HG03457 (cell line): ENCODE results near the gene SERPIND1.

Experiments
- ATAC-seq: cut with Tn5 transposase; IDR thresholded peaks from one replicate; pipeline ENCODE4 v1.9.1; 2021; ENCODE audit warnings: moderate number of reproducible peaks; ENCODE audit not compliant: unreplicated experiment

Gene SERPIND1

DNA sequence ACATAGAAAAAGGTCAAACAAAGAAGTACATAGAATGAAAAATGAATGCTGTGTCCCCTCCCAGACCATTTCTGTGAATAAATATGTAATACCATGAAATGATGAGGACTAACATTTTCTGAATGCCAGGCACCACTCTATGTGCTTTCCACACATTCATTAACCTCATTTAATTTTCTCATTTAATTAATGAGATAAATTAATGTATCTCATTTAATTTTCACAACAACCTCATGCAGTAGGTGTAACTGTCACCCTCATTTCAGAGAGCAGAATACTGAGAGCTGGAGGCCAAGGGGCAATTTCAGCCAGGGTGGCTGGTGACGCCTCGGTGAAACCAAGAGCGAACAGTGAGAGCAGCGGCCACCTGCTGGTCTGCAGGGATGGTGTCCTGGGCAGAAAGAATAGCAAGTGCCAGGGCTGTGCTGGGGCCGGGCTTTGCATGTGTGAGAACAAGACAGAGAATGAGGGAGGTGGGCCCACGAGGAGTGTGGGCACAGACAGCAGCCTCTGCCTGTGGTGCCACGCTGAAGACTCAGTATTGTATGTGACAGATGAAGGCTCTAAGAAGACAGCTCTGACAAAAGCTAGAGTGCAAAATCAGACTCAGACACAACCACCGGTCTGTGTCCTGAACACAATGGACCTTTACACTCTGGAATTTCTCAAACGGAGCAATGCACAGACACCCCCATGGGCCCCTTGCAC lies 1.8 kb upstream of the SERPIND1 start:
- no peak for ATAC-seq

DNA sequence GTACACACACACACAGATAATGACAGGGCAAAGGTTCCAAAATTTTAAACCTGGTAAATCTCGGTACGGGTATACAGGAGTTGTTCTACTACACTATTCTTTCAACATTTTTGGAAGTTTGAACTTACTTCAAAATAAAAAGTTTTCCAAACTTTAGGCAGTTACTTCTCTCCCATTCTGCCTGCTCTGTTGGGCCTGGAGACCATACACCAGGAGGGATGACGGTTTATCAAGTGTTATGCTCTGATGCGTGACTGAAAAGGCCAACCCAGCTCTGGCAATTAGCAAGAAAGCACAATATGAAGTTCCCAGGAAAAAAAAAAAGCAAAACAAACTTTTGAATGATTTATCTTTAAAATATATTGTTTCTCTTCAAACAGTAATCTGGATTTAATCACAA lies 969 bp downstream of the SERPIND1 start:
- no peak for ATAC-seq

DNA sequence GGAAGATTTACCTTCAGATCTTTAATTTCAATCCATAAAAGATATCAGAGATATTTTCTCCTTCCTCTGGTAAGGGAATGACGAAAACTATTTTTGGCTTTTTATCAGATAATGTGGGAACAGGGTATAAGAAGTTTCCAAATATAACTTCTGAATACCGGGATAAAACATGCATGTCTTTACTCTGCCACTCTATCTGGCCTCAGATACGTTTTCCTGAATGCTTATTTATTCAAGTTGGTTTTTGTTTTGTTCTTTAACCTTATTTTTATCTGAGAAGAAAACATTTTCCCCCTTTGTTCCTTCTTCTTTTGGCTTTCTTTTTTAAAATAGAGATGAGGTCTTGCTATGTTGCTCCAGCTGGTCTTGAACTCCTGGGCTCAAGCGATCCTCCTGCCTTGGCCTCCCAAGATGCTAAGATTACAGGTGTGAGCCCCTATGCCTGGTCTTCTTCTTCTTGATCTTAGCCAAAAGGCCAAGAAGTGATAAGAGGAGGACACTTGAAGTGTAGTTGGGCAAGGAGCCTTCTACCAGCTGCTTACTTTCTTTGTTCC lies 1.5 kb downstream of the SERPIND1 start:
- ATAC-seq = no peak

DNA sequence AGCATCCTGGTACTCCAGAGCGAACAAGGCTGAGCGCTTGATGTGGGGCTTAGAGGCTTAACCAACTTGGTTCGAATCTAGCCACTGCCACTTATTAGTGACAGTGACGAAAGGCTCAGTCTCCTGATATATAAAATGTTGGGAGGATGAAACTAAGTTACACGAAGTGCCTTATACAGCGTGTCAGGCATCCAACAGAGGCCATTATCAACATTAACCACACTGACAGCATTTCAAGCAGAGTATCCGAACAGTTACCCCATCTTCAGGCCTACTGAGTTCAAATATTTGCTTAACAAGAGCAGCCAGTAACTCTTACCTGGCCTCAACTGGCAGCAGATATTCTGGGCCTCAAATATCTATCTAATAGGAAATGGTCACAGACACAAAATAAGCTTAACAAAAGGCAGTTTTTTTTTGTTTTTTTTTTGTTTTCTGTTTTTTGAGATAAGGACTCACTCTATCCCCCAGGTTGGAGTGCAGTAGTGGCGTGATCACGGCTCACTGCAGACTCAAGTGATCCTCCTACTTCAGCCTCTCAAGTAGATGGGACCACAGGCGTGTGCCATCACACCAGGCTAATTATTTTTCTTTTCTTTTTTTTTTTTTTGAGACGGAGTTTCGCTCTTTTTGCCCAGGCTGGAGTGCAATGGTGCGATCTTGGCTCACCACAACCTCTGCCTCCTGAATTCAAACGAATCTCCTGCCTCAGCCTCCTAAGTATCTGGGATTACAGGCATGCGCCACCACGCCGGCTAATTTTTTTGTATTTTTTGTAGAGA lies 2.9 kb downstream of the SERPIND1 start:
- ATAC-seq = no peak

DNA sequence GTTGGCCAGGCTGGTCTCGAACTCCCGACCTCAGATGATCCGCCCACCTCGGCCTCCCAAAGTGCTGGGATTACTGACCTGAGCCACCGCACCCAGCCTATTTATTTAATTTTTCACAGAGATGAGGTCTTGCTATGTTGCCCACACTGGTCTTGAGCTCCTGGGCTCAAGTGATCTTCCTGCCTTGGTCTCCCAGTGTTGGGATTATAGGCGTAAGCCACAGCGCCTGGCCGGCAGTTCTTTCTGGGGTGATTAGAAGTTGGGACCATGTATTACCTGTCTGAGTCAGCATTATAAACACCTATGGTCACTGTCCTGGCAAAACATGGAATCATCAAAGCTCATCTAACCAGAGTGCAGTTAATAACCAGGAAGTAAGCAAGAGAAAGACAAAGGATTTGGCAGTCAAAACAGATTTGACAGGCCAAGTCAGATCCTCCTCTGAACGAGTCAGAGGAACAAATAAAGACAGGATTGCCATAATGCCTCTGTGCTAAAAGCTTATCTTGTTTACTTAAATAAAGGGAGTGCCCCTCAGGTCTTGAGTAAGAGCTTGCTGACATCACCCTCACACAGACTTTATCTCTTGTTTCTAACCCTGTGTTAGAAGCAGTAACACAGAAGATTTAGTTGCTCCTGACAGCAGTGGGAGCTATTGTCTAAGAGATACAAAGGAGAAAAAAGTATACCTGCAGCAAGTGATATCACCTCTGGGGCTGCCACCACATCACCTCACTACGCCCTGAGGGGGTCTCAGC lies 3.7 kb downstream of the SERPIND1 start:
- no peak for ATAC-seq

DNA sequence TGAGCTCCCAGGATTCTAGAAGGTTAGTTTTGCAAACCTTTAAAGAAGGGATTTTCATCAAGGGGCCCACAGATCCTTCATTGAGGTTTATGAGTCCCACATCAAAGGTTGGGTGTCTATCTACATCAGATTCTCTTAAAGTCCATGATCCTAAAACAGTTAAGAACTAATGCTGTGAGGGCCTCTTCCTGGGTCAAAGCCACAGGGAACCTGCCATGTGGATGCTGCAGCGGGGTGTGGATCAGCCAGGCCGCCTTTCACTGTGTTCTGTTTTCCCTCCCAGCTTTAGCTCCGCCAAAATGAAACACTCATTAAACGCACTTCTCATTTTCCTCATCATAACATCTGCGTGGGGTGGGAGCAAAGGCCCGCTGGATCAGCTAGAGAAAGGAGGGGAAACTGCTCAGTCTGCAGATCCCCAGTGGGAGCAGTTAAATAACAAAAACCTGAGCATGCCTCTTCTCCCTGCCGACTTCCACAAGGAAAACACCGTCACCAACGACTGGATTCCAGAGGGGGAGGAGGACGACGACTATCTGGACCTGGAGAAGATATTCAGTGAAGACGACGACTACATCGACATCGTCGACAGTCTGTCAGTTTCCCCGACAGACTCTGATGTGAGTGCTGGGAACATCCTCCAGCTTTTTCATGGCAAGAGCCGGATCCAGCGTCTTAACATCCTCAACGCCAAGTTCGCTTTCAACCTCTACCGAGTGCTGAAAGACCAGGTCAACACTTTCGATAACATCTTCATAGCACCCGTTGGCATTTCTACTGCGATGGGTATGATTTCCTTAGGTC lies 5.3 kb downstream of the SERPIND1 start:
- no peak for ATAC-seq

DNA sequence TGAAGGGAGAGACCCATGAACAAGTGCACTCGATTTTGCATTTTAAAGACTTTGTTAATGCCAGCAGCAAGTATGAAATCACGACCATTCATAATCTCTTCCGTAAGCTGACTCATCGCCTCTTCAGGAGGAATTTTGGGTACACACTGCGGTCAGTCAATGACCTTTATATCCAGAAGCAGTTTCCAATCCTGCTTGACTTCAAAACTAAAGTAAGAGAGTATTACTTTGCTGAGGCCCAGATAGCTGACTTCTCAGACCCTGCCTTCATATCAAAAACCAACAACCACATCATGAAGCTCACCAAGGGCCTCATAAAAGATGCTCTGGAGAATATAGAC lies 5.9 kb downstream of the SERPIND1 start:
- ATAC-seq = no peak

DNA sequence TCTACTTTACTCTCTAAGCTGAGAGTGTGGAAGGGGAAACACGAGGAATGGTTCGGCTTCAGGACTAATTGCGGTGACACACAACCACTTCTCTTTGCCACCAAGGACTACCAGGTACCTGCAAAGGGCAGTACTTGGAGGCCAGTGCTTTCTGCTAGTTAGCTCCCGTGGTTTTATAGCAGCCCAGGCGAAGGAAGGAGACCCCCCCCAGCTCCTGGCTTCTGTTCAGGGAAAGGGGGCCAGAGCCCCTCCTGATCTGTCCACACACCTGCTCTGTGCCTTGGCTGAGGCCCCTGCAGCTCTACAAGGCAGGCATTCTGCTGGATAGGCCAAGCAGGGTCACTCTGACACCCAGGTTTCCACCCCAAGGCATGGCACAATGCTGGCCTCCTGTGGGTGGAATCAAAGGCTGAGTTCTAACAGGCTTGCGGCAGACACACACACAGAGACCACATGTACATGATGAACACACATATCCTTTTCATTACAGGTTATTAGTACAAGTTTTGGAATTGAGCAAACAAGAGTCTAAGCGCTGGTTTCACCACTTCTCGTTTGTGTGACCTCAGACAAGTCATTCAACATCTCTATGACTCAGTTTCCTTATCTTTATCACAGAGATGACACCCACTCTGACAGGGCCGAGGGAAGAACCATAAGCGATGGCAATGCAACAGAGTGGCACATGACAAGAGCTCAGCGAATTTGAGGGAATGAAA lies 7.5 kb downstream of the SERPIND1 start:
- ATAC-seq = no peak

DNA sequence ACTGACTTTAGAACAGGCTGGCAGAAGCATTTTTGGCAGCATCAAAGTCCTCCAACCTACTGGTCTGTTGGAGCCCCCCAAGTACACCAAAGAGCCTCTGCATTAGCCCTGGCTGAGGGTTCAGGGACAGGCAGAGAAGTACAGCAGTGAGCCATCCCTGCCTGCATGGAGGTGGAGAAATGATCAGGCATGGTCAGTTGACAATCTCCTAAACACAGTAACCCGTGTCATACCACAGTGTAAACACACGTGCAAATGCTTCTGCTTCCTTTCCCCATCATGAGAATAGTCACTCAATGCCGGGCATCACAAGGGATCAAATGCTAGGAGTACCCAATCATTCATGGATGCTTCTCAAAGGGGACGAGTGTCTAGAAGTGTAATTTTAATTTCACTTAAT lies 8.2 kb downstream of the SERPIND1 start:
- ATAC-seq = no peak

DNA sequence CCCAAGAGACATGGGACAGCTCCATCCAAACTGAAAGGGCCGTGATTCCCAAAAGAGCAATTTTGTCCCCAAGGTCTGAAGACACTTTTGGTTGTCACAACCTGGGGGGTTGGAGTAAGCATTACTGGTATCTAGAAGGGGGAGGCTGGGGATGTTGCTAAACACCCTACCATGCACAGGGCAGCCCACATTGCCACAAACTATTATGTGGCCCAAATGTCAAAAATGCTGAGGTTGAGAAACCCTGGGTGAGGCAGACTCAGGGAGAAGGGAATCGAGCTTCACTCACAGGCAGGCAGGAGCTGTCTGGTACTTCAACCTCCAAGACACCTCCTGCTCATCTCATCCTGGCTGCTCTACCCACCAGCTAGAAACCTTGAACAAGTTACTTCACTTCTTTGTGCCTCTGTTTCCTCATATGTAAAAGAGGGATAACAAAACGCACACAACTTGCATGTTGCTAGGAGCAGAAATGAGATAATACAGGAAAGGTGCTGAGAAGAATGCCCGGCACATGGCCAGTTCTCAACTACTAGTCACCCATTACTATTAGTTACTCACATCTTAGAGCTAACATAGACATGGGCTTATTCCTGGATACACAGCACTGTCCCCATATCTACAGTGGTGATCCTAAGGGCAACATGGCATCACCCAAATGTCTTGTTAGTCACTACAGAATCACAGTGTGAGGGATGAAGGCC lies 8.8 kb downstream of the SERPIND1 start:
- ATAC-seq = no peak

DNA sequence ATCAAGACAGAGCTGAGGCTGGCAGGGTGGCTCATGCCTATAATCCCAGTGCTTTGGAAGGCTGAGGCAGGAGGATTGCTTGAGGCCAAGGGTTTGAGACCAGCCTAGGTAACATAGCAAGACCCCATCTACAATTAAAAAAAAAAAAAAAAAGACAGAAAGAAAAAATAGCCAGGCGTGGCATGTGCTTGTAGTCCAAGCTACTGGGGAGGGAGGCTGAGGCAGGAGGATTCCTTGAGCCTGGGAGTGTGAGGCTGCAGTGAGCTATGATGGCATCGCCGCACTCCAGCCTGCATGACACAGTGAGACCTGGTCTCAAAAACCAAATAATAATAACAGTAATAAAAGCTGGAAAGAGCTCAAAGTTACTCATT lies 9.4 kb downstream of the SERPIND1 start:
- no peak for ATAC-seq

DNA sequence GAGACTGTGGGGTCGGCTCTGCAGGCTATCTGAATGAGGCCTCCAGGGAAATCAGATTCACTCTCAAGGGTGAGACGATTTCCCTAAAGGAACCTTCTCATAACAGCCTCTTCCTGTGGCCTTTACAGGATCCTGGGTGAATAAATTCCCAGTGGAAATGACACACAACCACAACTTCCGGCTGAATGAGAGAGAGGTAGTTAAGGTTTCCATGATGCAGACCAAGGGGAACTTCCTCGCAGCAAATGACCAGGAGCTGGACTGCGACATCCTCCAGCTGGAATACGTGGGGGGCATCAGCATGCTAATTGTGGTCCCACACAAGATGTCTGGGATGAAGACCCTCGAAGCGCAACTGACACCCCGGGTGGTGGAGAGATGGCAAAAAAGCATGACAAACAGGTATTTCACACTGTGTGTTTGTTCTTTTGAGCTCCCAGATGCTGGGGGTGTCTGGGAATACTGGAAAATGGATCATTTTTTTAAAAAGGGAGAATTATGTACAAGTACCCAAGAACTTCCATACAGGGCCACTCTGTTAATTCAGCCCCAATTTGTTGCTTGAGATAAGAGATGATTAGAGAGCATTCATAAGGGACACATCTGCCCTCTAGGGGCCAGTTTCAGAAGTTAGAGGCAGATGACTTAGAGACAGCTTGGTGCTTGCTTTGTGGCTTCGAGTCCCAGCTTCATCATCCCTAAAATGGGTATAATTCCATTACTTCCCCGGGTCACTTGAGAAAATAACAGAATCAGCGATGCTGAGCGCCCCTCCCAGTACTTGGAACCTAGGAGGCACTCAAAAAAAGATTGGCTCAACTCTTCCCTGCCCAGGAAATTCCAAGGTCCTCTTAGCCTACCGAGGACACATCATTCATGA lies 10.2 kb downstream of the SERPIND1 start:
- no peak for ATAC-seq

DNA sequence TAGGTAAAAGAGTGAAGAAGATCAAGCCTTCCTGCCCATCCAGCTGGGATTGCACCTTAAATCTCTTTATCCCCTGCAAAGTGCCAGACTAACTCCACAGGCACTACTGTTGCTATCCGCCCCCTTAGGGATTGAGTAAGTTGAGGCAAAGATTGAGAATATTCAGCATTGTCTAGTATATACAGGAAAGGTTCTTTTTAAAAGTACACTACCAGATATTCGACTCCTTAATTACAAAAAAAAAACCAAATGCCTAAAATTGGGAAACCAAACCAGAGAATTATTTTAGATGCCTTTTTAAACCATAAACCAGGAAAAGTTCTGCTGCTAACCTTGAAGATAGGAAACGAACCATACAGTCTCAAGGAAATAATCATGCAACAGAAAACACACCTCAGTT lies 11.5 kb downstream of the SERPIND1 start:
- ATAC-seq = no peak

DNA sequence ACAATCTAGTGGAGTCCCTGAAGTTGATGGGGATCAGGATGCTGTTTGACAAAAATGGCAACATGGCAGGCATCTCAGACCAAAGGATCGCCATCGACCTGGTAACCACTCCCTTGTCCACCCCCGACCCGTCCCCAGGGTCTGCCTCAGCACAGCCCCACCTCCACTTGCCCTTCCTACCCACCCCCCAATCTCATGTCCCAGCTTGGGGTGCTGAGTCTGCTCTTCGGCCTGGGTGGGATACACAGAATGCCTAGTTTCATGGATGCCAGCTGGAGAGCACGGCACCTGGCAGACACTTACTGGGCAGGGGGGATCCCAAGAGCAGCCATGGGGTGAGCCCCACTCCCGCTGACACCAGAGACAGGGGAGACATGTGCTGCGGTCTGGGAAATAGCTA lies 12.1 kb downstream of the SERPIND1 start:
- ATAC-seq = no peak

DNA sequence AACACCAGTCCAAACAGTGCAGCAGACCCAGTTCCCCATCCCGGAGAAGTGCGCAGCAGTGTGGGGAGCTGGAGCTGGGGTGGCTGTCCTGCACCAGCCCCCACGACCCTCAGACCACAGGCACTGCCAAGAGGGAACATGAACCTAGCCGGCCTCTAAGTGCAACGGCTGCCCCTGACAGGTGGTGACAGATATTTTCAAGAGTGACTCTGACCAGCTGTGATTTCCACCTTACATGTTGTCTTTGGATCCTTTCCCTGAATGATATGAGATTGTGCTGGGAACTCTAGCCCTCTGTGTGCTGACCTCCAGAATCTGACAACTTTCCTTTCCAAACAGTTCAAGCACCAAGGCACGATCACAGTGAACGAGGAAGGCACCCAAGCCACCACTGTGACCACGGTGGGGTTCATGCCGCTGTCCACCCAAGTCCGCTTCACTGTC lies 12.6 kb downstream of the SERPIND1 start:
- ATAC-seq = no peak

DNA sequence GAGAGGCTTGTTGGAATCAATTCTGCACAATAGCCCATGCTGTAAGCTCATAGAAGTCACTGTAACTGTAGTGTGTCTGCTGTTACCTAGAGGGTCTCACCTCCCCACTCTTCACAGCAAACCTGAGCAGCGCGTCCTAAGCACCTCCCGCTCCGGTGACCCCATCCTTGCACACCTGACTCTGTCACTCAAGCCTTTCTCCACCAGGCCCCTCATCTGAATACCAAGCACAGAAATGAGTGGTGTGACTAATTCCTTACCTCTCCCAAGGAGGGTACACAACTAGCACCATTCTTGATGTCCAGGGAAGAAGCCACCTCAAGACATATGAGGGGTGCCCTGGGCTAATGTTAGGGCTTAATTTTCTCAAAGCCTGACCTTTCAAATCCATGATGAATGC lies 13.3 kb downstream of the SERPIND1 start:
- ATAC-seq = no peak

DNA sequence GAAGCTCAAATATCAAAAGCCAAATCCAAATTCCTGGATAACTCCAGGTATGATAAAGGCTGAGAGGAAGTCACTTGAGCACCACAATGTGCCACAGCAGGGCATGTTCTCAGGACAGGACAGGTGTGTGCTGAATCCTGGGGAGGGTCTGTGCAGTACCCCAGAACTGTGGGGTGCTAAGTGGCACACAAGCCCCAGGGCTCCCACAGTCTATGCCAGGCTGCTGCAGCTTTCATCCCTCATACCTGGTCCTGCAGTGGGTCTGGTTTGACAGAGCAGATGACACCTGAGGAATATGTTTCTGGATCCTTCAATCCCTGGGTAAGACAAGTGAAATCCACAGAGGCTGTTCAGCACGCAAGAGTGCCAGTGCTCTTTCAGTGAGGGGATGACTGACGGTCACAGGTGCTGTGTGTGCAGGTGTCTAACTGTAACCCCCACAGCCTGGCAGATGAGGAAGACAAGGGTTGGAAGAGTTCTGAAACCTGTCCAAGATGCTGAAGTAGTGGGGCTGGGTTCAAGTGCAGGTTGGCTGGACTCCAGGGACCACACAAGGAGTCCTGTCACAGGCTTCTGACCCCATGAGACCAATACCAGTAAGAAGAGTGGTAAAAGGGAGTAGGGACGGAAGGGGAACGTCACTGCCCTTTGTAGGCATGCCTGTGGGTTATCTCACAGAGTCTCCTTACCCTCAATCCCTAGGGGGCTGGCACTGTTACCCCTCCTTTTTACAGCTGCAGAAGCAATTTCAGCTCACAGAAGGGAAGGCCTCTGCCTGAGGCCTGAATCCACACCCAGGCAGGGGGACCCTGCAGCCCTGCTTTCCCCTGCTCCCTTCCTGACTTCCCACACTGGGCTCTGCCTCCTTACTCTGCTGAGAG lies 14.1 kb downstream of the SERPIND1 start:
- no peak for ATAC-seq
